Testis (tissue), 2 donors: ENCODE measurements around the gene POU6F2.
"Not testable (repeated sequence)": the region's sequence is repeated elsewhere in the genome, so short reads cannot be mapped to it uniquely, and the experiment has no call there.

Experiments
- POLR2A ChIP-seq: fragments of 450-650 bp; IDR thresholded peaks from one replicate; pipeline ENCODE4 v1.6.1; 2017; ENCODE audit warnings: antibody characterized with exemption, mild to moderate bottlenecking, moderate library complexity
- TF ChIP-seq, protein P1 (sequence below), 3 experiments: fragments of 450-650 bp in 2 of 3; fragments of 200-600 bp in 1 of 3; sonication (generic) in 1 of 3; IDR thresholded peaks; one replicate each; pipeline ENCODE4 v1.5.1; 2016 to 2019; ENCODE audit warnings: antibody characterized with exemption in 3 of 3, mild to moderate bottlenecking in 2 of 3, moderate library complexity in 1 of 3

DNA sequence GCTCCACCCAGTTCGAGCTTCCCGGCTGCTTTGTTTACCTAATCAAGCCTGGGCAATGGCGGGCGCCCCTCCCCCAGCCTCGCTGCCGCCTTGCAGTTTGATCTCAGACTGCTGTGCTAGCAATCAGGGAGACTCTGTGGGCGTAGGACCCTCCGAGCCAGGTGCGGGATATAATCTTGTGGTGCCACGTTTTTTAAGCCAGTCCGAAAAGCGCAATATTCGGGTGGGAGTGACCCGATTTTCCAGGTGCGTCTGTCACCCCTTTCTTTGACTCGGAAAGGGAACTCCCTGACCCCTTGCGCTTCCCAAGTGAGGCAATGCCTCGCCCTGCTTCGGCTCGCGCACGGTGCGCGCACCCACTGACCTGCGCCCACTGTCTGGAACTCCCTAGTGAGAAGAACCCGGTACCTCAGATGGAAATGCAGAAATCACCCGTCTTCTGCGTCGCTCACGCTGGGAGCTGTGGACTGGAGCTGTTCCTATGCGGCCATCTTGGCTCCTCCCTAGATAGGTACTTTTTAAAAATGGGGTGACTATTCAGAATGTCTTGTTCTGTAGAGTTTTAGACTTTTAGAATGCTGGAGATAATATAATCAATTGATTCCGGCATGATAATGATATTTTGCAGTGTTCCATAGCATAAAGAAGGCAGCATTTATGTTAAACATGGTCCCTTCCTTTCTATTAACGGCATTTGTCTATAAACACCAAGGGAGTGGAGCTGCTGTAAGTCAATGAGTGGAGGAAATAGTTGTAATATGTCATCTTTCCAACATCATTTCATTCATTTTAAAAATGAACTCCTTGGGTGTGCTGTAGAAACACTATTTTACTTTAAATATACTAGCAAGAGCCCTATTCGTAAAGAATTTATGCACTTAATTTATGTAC is 35.6 kb downstream of the POU6F2 start:
- TF ChIP-seq, protein P1, sequence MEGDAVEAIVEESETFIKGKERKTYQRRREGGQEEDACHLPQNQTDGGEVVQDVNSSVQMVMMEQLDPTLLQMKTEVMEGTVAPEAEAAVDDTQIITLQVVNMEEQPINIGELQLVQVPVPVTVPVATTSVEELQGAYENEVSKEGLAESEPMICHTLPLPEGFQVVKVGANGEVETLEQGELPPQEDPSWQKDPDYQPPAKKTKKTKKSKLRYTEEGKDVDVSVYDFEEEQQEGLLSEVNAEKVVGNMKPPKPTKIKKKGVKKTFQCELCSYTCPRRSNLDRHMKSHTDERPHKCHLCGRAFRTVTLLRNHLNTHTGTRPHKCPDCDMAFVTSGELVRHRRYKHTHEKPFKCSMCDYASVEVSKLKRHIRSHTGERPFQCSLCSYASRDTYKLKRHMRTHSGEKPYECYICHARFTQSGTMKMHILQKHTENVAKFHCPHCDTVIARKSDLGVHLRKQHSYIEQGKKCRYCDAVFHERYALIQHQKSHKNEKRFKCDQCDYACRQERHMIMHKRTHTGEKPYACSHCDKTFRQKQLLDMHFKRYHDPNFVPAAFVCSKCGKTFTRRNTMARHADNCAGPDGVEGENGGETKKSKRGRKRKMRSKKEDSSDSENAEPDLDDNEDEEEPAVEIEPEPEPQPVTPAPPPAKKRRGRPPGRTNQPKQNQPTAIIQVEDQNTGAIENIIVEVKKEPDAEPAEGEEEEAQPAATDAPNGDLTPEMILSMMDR (IDR thresholded peaks at IDR 0.05) = not testable (repeated sequence)
- TF ChIP-seq POLR2A = not testable (repeated sequence)
